Natural killer cell (primary cell): ENCODE data around the gene OVCH2. TPM values are rescaled to one million over a fixed set of nuclear protein-coding genes. Genes with fewer than 3 reads are reported as not detected.

Experiments
- ATAC-seq, 3 donors: fragments of 150-1000 bp in 2 of 3; fragments of 200-7000 bp in 1 of 3; cut with Tn5 transposase; 1 replicate in 1 of 3; 2 replicates in 2 of 3; pipeline ENCODE4 v1.10.0; 2021; ENCODE audit warnings: mild to moderate bottlenecking in 2 of 3, moderate library complexity in 2 of 3
- DNase-seq, 2 donors: peaks; one replicate each; pipeline versions ENCODE4 v3.0.0 to v3.0.0-alpha.2; 2013 to 2021; ENCODE audit warnings: mixed read lengths in 1 of 2
- H3K27ac ChIP-seq: one replicate; pipeline ENCODE4 v1.5.1; 2013; ENCODE audit warnings: mild to moderate bottlenecking, low read length
- H3K27me3 ChIP-seq: one replicate; pipeline ENCODE4 v1.6.1; 2013; ENCODE audit warnings: low read length; ENCODE audit not compliant: control insufficient read depth, insufficient read depth
- H3K36me3 ChIP-seq: one replicate; pipeline ENCODE4 v1.6.1; 2013; ENCODE audit warnings: low read length; ENCODE audit not compliant: control insufficient read depth, insufficient read depth
- H3K4me1 ChIP-seq: one replicate; pipeline ENCODE4 v1.6.1; 2013; ENCODE audit warnings: low read length; ENCODE audit not compliant: control insufficient read depth, insufficient read depth
- H3K4me3 ChIP-seq: one replicate; pipeline ENCODE4 v1.5.1; 2013; ENCODE audit warnings: low read length
- H3K9me3 ChIP-seq: one replicate; pipeline ENCODE4 v1.6.1; 2013; ENCODE audit warnings: low read length; ENCODE audit not compliant: control insufficient read depth, insufficient read depth
- H3K27ac Mint-ChIP-seq, 2 donors: one replicate each; pipeline ENCODE4 v1.8.0; 2022; ENCODE audit warnings: mild to moderate bottlenecking in 2 of 2, mixed read lengths in 2 of 2, moderate library complexity in 1 of 2
- H3K27me3 Mint-ChIP-seq, 2 donors: one replicate each; pipeline ENCODE4 v1.8.0; 2022; ENCODE audit warnings: low read depth in 2 of 2, mixed read lengths in 2 of 2
- H3K36me3 Mint-ChIP-seq: one replicate; pipeline ENCODE4 v1.8.0; 2022; ENCODE audit warnings: mixed read lengths
- H3K4me1 Mint-ChIP-seq, 2 donors: one replicate each; pipeline ENCODE4 v1.8.0; 2022; ENCODE audit warnings: mixed read lengths in 2 of 2
- H3K4me3 Mint-ChIP-seq: one replicate; pipeline ENCODE4 v1.8.0; 2022; ENCODE audit warnings: mild to moderate bottlenecking, moderate library complexity, mixed read lengths
- H3K9me3 Mint-ChIP-seq, 2 donors: one replicate each; pipeline ENCODE4 v1.8.0; 2022; ENCODE audit warnings: mixed read lengths in 2 of 2
- CTCF ChIP-seq: fragments of 200-600 bp; IDR thresholded peaks from one replicate; pipeline ENCODE4 v1.8.0; 2022; ENCODE audit warnings: antibody characterized with exemption
- WGBS: methylation state at CpG from one replicate; pipeline ENCODE4 v1.1.7; 2013; ENCODE audit warnings: missing lambda C conversion rate; ENCODE audit not compliant: insufficient coverage; 5-methylcytosine and 5-hydroxymethylcytosine counted together
- intact Hi-C: fragments of 100-400 bp; cut with micrococcal nuclease; formaldehyde crosslinking; loops from one replicate; pipeline ENCODE4 v1.14.2; 2022
- total RNA-seq, 4 donors: library from RNA; stranded (reverse); fragments of 120-200 nt in 1 of 4; gene quantifications; one replicate each; pipeline versions ENCODE4 v1.2.3 to v1.2.4, GENCODE V29; 2013 to 2022

The OVCH2 gene
- total RNA-seq, 3 donors from 2014 or later (not counting 1 experiment from before 2014, with no cell fraction given), result not detected

GRCh38 chr11:7677796-7678201, 28.5 kb downstream of the OVCH2 start:
- TF ChIP-seq CTCF, result no peak
- Histone ChIP-seq H3K9me3 (no peaks in the 10 kb centered on the region), H3K27me3 (peaks cover 11% of the 10 kb centered on the region), H3K4me1 (peaks cover 15% of the 10 kb centered on the region), H3K4me3 (no peak overlapping the region), H3K36me3 (no peaks in the 10 kb centered on the region), H3K27ac (no peak overlapping the region)
- peaks cover 25 to 63% of the 10 kb centered on the region in 2 donors for H3K27me3 Mint-ChIP-seq
- H3K36me3 Mint-ChIP-seq, result no peaks in the 10 kb centered on the region
- intact Hi-C loops, result no loop called here
- no peak for DNase-seq
- WGBS, result 56% methylated on average over 4 of the region's 4 CpGs
- no peaks in the 10 kb centered on the region for H3K9me3 Mint-ChIP-seq
- H3K4me1 Mint-ChIP-seq, result peaks cover 0 to 11% of the 10 kb centered on the region in 2 donors
- ATAC-seq, result no peak
- H3K27ac Mint-ChIP-seq, result no peak overlapping the region
- H3K4me3 Mint-ChIP-seq, result no peak overlapping the region

GRCh38 chr11:7677071-7677470, 29.2 kb downstream of the OVCH2 start:
- no peak for TF ChIP-seq CTCF
- no peak overlapping the region for H3K27ac Mint-ChIP-seq
- H3K9me3 Mint-ChIP-seq, result no peaks in the 10 kb centered on the region
- DNase-seq (no peak), ATAC-seq (no peak)
- H3K4me1 ChIP-seq, result peaks cover 19% of the 10 kb centered on the region
- no peak overlapping the region for H3K4me3 ChIP-seq
- 55% methylated on average over 4 of the region's 5 CpGs for WGBS
- peaks cover 32 to 70% of the 10 kb centered on the region in 2 donors for H3K27me3 Mint-ChIP-seq
- peaks cover 16% of the 10 kb centered on the region for H3K27me3 ChIP-seq
- no peaks in the 10 kb centered on the region for H3K36me3 ChIP-seq
- no peak overlapping the region for H3K4me3 Mint-ChIP-seq
- no peak overlapping the region for H3K27ac ChIP-seq
- intact Hi-C loops, result no loop called here
- H3K9me3 ChIP-seq, result no peaks in the 10 kb centered on the region
- peaks cover 0 to 14% of the 10 kb centered on the region in 2 donors for H3K4me1 Mint-ChIP-seq
- no peaks in the 10 kb centered on the region for H3K36me3 Mint-ChIP-seq

- no peaks in the 10 kb centered on the region for H3K9me3 ChIP-seq
- TF ChIP-seq CTCF, result no peak
- no peaks in the 10 kb centered on the region for H3K36me3 ChIP-seq
- H3K27ac ChIP-seq, result no peak overlapping the region
- DNase-seq (no peak), ATAC-seq (no peak)
- 95% methylated on average over 3 of the region's 3 CpGs for WGBS
- no peak overlapping the region for H3K4me3 ChIP-seq
- Mint-ChIP-seq H3K4me1 (peaks cover 0 to 14% of the 10 kb centered on the region in 2 donors), H3K36me3 (no peaks in the 10 kb centered on the region), H3K27ac (no peak overlapping the region), H3K4me3 (no peak overlapping the region), H3K27me3 (peaks cover 36 to 64% of the 10 kb centered on the region in 2 donors), H3K9me3 (no peaks in the 10 kb centered on the region)
- intact Hi-C loops, result no loop called here
- H3K27me3 ChIP-seq, result peaks cover 16% of the 10 kb centered on the region
- H3K4me1 ChIP-seq, result peaks cover 19% of the 10 kb centered on the region
Observed at GRCh38 chr11:7675631-7676030, 30.6 kb downstream of the OVCH2 start.
